Activated naive CD8-positive, alpha-beta T cell treated with anti-CD3 and anti-CD28 coated beads, Interleukin-2, amount 10 ng/mL, durations not matched to agents 7 days and 5 days (primary cell): ENCODE data around the gene SEMA3G. TPM values are rescaled to one million over a fixed set of nuclear protein-coding genes. Genes with fewer than 3 reads are reported as not detected.

Experiments
- ATAC-seq: fragments of 150-1000 bp; cut with Tn5 transposase; one replicate; pipeline ENCODE4 v1.10.0; 2021; ENCODE audit warnings: low read depth, moderate library complexity
- POLR2A ChIA-PET: fragments of 350-600 bp; sonication (Branson Sonifier 250); formaldehyde crosslinking; loops from one replicate; lab custom pipeline; 2021; ENCODE audit warnings: antibody characterized with exemption; lab: Charles Lee
- DNase-seq: peaks from one replicate; pipeline ENCODE4 v3.0.0; 2021
- H3K27ac Mint-ChIP-seq: one replicate; pipeline ENCODE4 v1.8.0; 2022; ENCODE audit warnings: mild to moderate bottlenecking, mixed read lengths
- H3K27me3 Mint-ChIP-seq: one replicate; pipeline ENCODE4 v1.8.0; 2022; ENCODE audit warnings: mild to moderate bottlenecking, moderate library complexity, mixed read lengths
- H3K36me3 Mint-ChIP-seq: one replicate; pipeline ENCODE4 v1.8.0; 2021; ENCODE audit warnings: mild to moderate bottlenecking, mixed read lengths
- H3K4me1 Mint-ChIP-seq: one replicate; pipeline ENCODE4 v1.8.0; 2021; ENCODE audit warnings: mixed read lengths
- H3K4me3 Mint-ChIP-seq: one replicate; pipeline ENCODE4 v1.8.0; 2022; ENCODE audit warnings: mild to moderate bottlenecking, moderate library complexity, mixed read lengths
- H3K9me3 Mint-ChIP-seq: one replicate; pipeline ENCODE4 v1.8.0; 2021; ENCODE audit warnings: mixed read lengths
- total RNA-seq, 2 experiments: library from RNA; stranded (reverse); gene quantifications; one replicate each; pipeline ENCODE4 v1.2.3, GENCODE V29; 2021

The SEMA3G gene
- total RNA-seq, 2 experiments from 2014 or later, result 0.06 to 0.09 TPM

DNA sequence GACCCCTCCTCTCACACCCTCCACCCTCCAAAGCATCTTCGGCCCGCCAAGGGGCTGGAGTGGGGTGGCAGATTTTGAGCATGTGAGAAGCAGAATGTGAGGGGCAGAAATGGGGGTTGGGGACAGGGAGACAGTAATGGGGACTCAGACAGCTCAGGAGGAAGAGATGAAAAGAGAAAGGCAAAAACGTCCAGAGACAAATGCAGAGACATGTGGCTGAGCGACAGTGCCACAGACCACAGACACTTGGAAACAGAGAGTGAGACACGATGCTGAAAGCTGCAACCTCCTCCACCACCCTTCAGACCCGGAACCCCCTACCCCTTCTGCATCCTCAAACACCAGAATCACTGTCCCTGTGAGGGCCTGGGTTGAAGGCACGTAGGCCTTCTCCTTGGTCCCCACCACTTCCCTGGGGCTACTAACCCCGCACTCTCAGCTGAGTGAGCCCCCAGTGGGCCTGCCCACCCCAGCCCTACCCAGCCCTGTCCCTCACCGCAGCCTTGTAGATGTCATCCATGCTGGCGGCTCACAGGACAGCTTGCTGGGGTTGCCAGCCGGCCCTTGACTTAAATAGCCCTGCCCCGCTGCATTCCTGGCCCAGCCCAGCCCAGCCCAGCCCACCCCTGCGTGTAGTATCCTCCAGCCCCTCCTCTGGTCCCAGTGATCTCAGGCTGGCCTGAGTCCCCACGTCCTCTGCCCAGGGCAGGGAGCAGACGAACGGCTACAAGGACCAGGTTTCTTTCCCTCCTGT is 8.8 kb upstream of the SEMA3G start, which contains the start of gene TNNC1:
TSS of gene TNNC1 (minus strand) at position 546 of the 754 bp plus-strand sequence. CDS start at position 520, 26 bp downstream.
- peak within 1 kb of the TSS; percentile 92 for H3K27ac Mint-ChIP-seq
- DNase-seq (no peak), ATAC-seq (no peak)
- H3K4me1 Mint-ChIP-seq, result peaks cover 31% of the 10 kb centered on the region
- H3K27me3 Mint-ChIP-seq, result no peaks in the 10 kb centered on the region
- POLR2A ChIA-PET, result interaction anchor here (0.7 to 1.2 kb wide), 3 partner anchors 41 to 166 kb away, joined by 3 to 4 read pairs (median 3); partner anchors contain the start of genes GLYCTK and UQCC5
- peak within 1 kb of the TSS; percentile 92 for H3K4me3 Mint-ChIP-seq
- peaks cover 11% of the 10 kb centered on the region for H3K36me3 Mint-ChIP-seq
- H3K9me3 Mint-ChIP-seq, result no peaks in the 10 kb centered on the region

DNA sequence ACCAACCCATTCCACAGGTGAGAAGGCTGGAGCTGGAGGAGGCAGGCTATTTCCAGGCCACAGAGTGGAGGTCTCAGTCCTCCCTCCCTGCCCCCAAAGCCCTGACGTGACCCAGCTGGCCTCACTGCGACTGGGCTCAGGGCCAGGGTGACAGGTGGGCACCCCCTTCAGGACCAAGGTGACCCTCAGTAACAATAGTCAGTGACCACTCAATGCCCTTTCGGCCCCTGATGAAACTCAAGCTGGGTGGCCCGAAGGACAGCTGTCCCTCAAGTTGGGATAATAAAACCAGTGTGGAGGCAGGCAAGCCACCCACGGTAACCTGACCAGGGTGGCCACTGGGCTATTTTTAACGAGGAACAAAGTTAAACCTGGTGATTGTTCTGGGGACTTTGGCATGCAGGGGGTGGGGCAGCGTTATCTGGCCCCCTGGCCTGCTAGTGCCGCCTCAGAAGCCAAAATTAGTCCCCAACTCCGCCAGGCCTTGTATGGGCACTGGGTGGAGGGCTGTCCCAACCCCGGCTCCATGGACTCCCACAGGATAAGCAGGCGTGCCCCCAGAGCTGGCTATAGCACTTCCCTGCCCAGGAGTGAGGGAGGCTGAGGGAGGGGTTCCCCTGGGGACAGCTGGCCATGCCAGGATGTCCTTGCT is 7.8 kb upstream of the SEMA3G start:
- ATAC-seq (no peak), DNase-seq (no peak)
- Mint-ChIP-seq H3K27ac (no peak overlapping the region), H3K36me3 (peaks cover 5% of the 10 kb centered on the region), H3K4me3 (no peak overlapping the region), H3K27me3 (no peaks in the 10 kb centered on the region), H3K9me3 (no peaks in the 10 kb centered on the region), H3K4me1 (peaks cover 26% of the 10 kb centered on the region)
- POLR2A ChIA-PET, result no interaction called here

- peaks cover 3% of the 10 kb centered on the region for H3K36me3 Mint-ChIP-seq
- no peak overlapping the region for H3K4me3 Mint-ChIP-seq
- no peak for ATAC-seq
- no peak overlapping the region for H3K27ac Mint-ChIP-seq
- no peak for DNase-seq
- POLR2A ChIA-PET, result no interaction called here
- no peaks in the 10 kb centered on the region for H3K9me3 Mint-ChIP-seq
- H3K4me1 Mint-ChIP-seq, result peaks cover 24% of the 10 kb centered on the region
- H3K27me3 Mint-ChIP-seq, result no peaks in the 10 kb centered on the region
Measured at GRCh38 chr3:52452126-52452525, 7.2 kb upstream of the SEMA3G start.

DNA sequence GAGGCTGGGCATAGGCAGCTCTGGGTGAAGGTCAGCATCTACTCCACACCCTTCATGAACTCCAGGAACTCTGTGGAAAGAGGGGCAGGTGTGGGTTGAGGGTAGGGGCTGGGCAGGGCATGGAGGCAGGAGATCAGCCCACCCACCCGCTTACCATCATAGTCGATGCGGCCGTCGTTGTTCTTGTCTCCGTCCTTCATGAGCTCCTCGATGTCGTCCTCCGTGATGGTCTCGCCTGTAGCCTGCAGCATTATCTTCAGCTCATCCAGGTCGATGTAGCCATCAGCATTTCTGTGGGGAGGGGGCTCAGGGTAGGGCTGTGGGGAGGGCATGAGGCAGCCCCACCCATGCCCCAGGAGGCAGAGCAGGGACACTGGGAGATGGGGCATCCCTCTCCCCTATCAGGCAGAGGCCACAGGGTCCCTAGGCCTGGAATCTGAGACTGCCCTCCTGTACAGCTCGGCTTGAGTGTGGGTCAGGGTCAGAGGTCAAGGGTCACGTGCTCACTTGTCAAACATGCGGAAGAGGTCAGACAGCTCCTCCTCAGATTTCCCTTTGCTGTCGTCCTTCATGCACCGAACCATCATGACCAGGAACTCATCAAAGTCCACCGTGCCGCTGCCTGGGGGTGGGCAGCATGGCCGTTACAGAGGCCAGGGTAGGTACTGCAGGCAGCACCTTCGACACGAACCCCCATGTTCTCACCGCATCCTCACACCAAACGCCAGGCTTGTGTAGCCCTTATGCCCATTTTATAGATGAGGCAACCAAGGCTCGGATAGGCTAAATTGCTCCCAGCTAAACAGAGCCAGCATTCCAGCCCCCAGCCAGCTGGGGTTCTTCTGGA is 6.6 kb upstream of the SEMA3G start:
- H3K4me3 Mint-ChIP-seq, result no peak overlapping the region
- no peaks in the 10 kb centered on the region for H3K27me3 Mint-ChIP-seq
- DNase-seq, result no peak
- peaks cover 21% of the 10 kb centered on the region for H3K4me1 Mint-ChIP-seq
- no peaks in the 10 kb centered on the region for H3K9me3 Mint-ChIP-seq
- POLR2A ChIA-PET, result no interaction called here
- H3K36me3 Mint-ChIP-seq, result peaks cover 1% of the 10 kb centered on the region
- H3K27ac Mint-ChIP-seq, result no peak overlapping the region
- ATAC-seq, result no peak

DNA sequence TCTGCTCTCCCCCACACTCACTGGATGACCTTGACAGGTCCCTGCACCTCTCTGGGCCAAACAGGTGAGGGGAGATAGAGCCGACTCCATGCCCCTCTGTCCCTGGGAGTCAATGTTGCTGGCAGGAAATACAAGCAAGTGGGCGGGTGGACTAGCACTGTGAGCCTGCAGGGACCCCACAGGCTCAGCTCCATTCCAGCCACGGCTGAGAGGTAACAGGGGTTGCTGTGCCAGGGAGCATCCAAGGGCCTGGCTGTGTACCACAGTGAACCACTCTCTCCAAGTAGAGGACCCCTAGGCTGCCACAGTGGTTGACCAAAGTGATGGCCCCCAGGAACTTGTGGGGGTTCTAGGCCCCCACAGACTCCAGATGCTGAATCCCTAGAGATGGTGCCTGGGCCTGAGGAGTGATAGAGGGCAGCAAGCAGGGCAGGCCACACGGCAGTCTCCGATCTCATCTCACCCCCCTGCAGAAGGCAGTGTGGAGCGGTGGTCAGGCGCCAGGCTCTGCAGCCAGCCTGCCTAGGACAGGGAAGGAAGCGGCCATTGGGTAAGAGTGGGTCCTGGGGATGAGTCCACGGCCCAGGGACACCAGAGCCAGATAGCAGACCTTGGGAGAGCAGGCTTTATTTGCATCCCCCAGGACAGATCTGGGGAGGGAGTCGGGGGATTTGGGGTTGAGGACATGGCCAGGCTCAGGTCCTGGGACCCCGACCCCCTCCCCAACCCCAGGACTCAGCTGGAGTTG is 5.8 kb upstream of the SEMA3G start:
- Mint-ChIP-seq H3K4me1 (peaks cover 15% of the 10 kb centered on the region), H3K27me3 (no peaks in the 10 kb centered on the region), H3K27ac (no peak overlapping the region), H3K9me3 (no peaks in the 10 kb centered on the region), H3K36me3 (peaks cover 1% of the 10 kb centered on the region), H3K4me3 (no peak overlapping the region)
- POLR2A ChIA-PET, result no interaction called here
- DNase-seq, result no peak
- ATAC-seq, result no peak

DNA sequence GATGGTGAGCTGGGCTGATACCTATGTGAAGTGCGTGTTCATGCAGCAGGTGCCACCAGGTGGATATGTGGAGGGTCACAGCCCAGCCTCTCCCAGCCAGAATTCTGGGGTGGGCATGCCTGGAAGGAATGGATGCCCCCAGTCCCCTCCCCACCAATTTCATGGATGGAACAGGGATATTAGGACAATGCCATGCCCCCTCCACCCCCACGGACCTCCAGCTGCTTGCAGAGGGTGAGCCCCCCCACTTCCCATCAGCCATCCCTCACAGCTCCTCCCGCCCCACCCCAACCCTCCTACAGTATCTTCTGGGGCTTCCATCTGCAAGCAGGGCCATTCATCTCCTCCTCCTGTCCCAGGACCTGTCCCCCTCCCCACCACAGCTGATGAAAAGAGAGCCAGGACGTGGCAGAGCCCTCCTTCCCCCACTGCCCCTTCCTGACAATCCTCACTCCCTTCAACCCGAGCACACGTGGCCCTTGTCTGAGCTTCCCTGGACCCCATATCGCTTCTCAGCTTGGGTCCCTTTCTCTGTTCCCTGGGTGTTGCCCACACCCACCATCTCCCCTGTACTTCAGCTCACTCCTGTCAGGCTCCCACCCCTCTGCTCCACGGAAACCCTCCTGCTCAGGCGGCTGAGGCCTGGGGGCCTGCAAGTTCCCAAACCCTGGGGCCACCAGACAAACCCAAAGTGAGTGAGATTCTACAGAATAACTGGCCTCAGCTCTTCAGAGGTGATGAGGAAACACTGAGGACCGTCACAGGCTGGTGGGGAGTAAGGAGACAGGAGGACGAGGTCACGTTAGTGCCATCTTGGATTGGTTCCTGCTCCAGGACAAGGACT is 2.8 kb upstream of the SEMA3G start:
- Mint-ChIP-seq H3K27me3 (no peaks in the 10 kb centered on the region), H3K27ac (no peak overlapping the region), H3K4me1 (peaks cover 7% of the 10 kb centered on the region), H3K4me3 (no peak overlapping the region), H3K36me3 (no peaks in the 10 kb centered on the region), H3K9me3 (no peaks in the 10 kb centered on the region)
- ATAC-seq, result no peak
- POLR2A ChIA-PET, result no interaction called here
- no peak for DNase-seq

DNA sequence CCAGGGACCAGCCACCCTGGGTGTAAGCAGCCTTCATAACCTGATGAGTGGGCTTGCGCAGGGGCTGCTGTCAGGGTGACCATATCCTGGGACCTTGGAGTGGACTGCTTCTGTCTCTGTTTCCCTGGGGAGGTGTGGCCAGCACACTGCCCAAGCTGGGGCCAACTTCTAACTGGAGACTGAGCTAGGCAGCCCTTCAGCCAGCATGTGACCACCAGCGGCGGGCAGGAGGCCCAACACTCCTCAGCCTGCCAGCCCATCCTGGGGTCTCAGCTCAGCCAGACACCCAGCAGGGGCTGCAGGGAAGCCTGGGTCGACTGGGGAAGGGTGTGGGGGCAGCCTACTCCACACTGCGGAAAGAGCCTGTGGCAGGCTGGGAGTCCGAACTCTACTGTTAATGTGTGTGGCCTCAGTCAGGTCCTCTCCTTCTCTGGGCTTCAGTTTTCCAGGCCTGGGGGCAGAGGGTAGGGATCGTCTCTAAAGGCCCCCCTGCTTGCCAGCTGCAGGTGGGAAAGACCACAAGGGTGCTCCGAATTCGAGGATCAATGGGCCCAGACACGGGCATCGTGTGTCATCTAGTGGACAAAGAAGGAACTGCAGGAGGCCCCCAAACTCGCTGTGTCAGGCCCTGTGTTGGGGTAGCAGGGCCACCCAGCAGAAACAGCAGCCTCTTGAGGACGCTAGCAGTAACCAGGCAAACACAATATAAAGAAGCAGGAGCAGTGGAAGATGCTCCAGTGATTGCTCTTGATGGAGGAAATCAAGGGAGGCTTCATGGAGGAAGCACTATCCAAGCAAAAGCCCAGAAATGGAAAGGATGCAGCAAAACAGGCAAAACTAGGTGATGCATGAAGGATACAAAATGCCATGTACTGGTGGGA is 2.0 kb upstream of the SEMA3G start:
- Mint-ChIP-seq H3K9me3 (no peaks in the 10 kb centered on the region), H3K4me1 (peaks cover 7% of the 10 kb centered on the region), H3K27me3 (no peaks in the 10 kb centered on the region), H3K4me3 (no peak overlapping the region), H3K36me3 (no peaks in the 10 kb centered on the region), H3K27ac (peak overlapping the region; percentile 67)
- peak; percentile 75 for DNase-seq
- ATAC-seq, result peak; percentile 62
- POLR2A ChIA-PET, result interaction anchor here (0.6 to 1.6 kb wide), 4 partner anchors 8 to 215 kb away, joined by 3 to 6 read pairs (median 4); no protein-coding TSS in a partner anchor

DNA sequence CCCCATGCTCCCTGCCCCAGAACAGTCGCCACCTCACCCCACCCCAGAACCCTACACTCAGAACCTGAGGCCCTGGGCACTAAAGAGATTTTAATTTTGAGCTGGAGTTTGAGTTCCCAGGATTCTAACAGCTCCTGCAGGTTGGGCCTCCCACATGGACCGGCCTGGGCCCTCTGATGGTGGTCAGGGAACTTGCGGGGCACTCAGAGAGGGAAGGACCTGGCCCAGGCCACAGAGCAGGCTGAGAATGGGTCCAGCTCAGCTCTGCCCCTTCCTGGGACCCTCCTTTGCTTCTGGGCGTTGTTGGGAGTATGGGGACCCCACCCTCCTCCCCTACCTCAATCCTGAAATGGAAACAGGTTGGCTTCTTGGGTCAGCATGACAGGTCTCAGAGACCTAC is 1.1 kb upstream of the SEMA3G start:
- Mint-ChIP-seq H3K4me3 (no peak overlapping the region), H3K36me3 (no peaks in the 10 kb centered on the region), H3K4me1 (peaks cover 7% of the 10 kb centered on the region), H3K27me3 (no peaks in the 10 kb centered on the region), H3K27ac (no peak overlapping the region), H3K9me3 (no peaks in the 10 kb centered on the region)
- ATAC-seq, result no peak
- DNase-seq, result no peak
- POLR2A ChIA-PET, result interaction anchor here (1.3 to 1.6 kb wide), 3 partner anchors 9 to 214 kb away, joined by 3 to 6 read pairs (median 4); no protein-coding TSS in a partner anchor

DNA sequence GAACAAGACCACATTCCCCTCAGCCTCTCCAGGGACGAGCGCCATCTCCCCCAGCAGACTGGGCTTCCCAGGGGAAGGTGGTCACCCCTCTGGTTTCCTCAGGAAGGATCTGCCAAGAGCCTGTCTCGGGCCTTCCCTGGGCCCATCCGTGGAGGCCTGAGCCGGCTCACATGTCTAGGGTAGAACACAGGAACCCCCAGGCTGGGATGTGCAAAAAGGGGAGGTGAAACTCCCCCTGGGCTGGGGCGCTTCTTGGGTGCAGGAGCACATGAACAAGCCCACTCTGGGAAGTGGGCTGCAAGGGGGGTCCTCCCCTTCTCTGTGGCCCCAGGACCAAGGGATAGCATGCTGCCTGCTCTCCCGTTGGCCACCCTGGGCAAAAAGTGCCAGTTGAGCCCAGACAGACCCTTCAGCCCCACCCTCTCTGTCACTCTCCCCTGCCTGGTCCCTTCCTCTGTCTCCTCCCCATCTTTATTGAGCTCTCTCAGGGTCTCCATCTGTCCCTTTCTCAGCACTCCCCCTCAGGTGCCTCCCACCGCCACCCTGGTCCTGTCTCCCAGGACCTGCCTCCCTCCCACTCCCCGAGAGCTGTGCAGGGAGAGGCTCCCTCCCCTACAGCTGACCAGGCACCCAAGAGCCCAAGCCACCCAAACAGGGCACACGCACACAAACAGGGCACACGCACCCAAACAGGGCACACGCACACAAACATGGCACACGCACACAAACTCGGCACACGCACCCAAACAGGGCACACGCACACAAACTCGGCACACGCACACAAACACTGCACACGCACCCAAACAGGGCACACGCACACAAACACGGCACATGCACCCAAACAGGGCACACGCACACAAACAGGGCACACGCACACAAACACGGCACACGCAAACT is 864 bp downstream of the SEMA3G start:
- H3K27me3 Mint-ChIP-seq, result no peaks in the 10 kb centered on the region
- POLR2A ChIA-PET, result no interaction called here
- no peak overlapping the region for H3K4me3 Mint-ChIP-seq
- peaks cover 7% of the 10 kb centered on the region for H3K4me1 Mint-ChIP-seq
- DNase-seq (no peak), ATAC-seq (no peak)
- no peaks in the 10 kb centered on the region for H3K36me3 Mint-ChIP-seq
- H3K27ac Mint-ChIP-seq, result no peak overlapping the region
- H3K9me3 Mint-ChIP-seq, result no peaks in the 10 kb centered on the region

DNA sequence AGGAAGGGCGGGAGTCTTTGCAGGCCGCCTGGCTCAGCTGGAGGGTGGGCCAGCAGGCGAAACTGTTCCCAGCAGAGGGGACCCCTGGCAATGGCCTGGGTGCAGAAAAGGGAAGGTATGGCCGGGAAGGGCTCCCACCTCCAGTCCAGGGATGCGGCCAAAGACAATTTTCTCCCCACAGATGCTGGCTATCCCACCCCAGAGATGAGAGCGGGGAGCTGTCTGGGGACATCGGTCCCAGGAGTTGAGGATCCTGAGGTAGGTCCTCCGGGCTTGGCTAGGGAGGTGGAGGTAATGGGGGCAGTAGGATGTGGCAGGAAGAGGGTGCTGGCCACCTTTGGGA is 1.7 kb downstream of the SEMA3G start:
- DNase-seq, result no peak
- Mint-ChIP-seq H3K27me3 (no peaks in the 10 kb centered on the region), H3K36me3 (no peaks in the 10 kb centered on the region), H3K9me3 (no peaks in the 10 kb centered on the region), H3K4me1 (peaks cover 7% of the 10 kb centered on the region), H3K27ac (no peak overlapping the region), H3K4me3 (no peak overlapping the region)
- no peak for ATAC-seq
- POLR2A ChIA-PET, result no interaction called here
